Endothelial cell of umbilical vein (primary cell): Measurements from ENCODE around the gene SYT17. TPM values are rescaled to one million over a fixed set of nuclear protein-coding genes. Genes with fewer than 3 reads are reported as not detected.

Experiments used
- BruUV-seq: library from RNA; stranded (reverse); fragments of 400-500 nt; replicated peaks from 2 replicates; lab custom pipeline; 2021; lab: Mats Ljungman, UMichigan
- CTCF ChIA-PET: fragments of 300-600, 350-600 bp; sonication (Branson Sonifier 250); formaldehyde crosslinking; loops from one replicate; lab custom pipeline; 2021; ENCODE audit warnings: antibody characterized with exemption, inconsistent platforms; lab: Charles Lee
- POLR2A ChIA-PET: fragments of 300-600, 350-600 bp; sonication (Branson Sonifier 250); formaldehyde crosslinking; loops from one replicate; lab custom pipeline; 2021; ENCODE audit warnings: antibody characterized with exemption, inconsistent platforms; lab: Charles Lee
- DNase-seq: peaks from one replicate; pipeline ENCODE4 v3.0.0-alpha.2; 2011; ENCODE audit warnings: low read depth, low spot score
- FAIRE-seq: peaks from 2 replicates; lab custom pipeline; 2011; peaks lifted over from hg19 to GRCh38; lab: Jason Lieb, UNC
- H2AFZ ChIP-seq: 2 replicates; pipeline ENCODE4 v1.6.0; 2012; ENCODE audit warnings: low read depth, low read length, control low read depth, inconsistent platforms
- H3K27ac ChIP-seq: 2 replicates; pipeline ENCODE4 v1.5.1; 2011; ENCODE audit warnings: low read depth, mild to moderate bottlenecking, control low read depth, low read length, moderate library complexity; ENCODE audit not compliant: insufficient read depth
- H3K27me3 ChIP-seq, 2 experiments: 2 replicates each; pipeline versions ENCODE4 v1.6.0 to v1.6.1; 2011; ENCODE audit warnings: low read length in 2 of 2, mixed read lengths in 1 of 2; ENCODE audit not compliant: control insufficient read depth in 2 of 2, insufficient read depth in 2 of 2
- H3K36me3 ChIP-seq, 2 experiments: 2 replicates in 1 of 2; 3 replicates in 1 of 2; pipeline ENCODE4 v1.5.1; 2011; ENCODE audit warnings: low read length in 2 of 2, mild to moderate bottlenecking in 1 of 2, moderate library complexity in 1 of 2; ENCODE audit not compliant: control insufficient read depth in 2 of 2, insufficient read depth in 2 of 2; ENCODE audit errors: extremely low read depth in 1 of 2
- H3K4me1 ChIP-seq: 3 replicates; pipeline ENCODE4 v1.5.1; 2011; ENCODE audit warnings: mild to moderate bottlenecking, low read length; ENCODE audit not compliant: control insufficient read depth, insufficient read depth; ENCODE audit errors: extremely low read depth
- H3K4me2 ChIP-seq: 2 replicates; pipeline ENCODE4 v1.6.1; 2011; ENCODE audit warnings: low read length, control low read depth, mixed read lengths; ENCODE audit not compliant: insufficient read depth
- H3K4me3 ChIP-seq, 3 experiments: fragments of 200-600 bp in 1 of 3; sonication (generic), shearing (Covaris generic) in 1 of 3; replicated peaks in 1 of 3; 2 replicates each; pipeline ENCODE4 v1.5.1; 2011 to 2016; ENCODE audit warnings: control low read depth in 3 of 3, low read length in 3 of 3, mild to moderate bottlenecking in 2 of 3, inconsistent platforms in 1 of 3, low read depth in 1 of 3, moderate library complexity in 1 of 3; ENCODE audit not compliant: insufficient read depth in 1 of 3
- H3K79me2 ChIP-seq: 2 replicates; pipeline ENCODE4 v1.6.0; 2012; ENCODE audit warnings: low read length, inconsistent platforms; ENCODE audit not compliant: control insufficient read depth, insufficient read depth
- H3K9ac ChIP-seq: replicated peaks from 2 replicates; pipeline ENCODE3; 2011; ENCODE audit warnings: low read length, control low read depth; ENCODE audit not compliant: insufficient read depth; ENCODE audit errors: extremely low read depth
- H3K9me1 ChIP-seq: replicated peaks from 3 replicates; pipeline ENCODE4 v1.6.0; 2011; ENCODE audit warnings: mild to moderate bottlenecking, low read length; ENCODE audit not compliant: control insufficient read depth, insufficient read depth; ENCODE audit errors: extremely low read depth
- H3K9me3 ChIP-seq: replicated peaks from 2 replicates; pipeline ENCODE4 v1.5.1; 2012; ENCODE audit warnings: low read length, inconsistent platforms; ENCODE audit not compliant: control insufficient read depth, insufficient read depth
- H4K20me1 ChIP-seq: replicated peaks from 2 replicates; pipeline ENCODE3; 2011; ENCODE audit warnings: mild to moderate bottlenecking, low read length; ENCODE audit not compliant: control insufficient read depth, insufficient read depth; ENCODE audit errors: extremely low read depth
- CTCF ChIP-seq, 2 donors: IDR thresholded peaks; 1 replicate in 1 of 2; 2 replicates in 1 of 2; pipeline ENCODE4 v1.5.1; 2011; ENCODE audit warnings: low read length in 2 of 2, mild to moderate bottlenecking in 2 of 2, moderate library complexity in 2 of 2, control low read depth in 1 of 2, inconsistent platforms in 1 of 2, low read depth in 1 of 2; ENCODE audit not compliant: insufficient read depth in 1 of 2; ENCODE audit errors: extremely low read depth in 1 of 2
- EZH2 ChIP-seq: IDR thresholded peaks from 2 replicates; pipeline ENCODE4 v1.6.1; 2012; ENCODE audit warnings: borderline replicate concordance, low read depth, mild to moderate bottlenecking, moderate library complexity, low read length, inconsistent platforms; ENCODE audit not compliant: severe bottlenecking
- FOS ChIP-seq: IDR thresholded peaks from 2 replicates; pipeline ENCODE4 v1.6.1; 2011; ENCODE audit warnings: mild to moderate bottlenecking, low read length, moderate library complexity, borderline replicate concordance; ENCODE audit not compliant: insufficient read depth
- GATA2 ChIP-seq: IDR thresholded peaks from 2 replicates; pipeline ENCODE4 v1.7.0; 2011; ENCODE audit warnings: low read depth, mild to moderate bottlenecking, moderate library complexity, mixed read lengths, low read length; ENCODE audit not compliant: insufficient read length, insufficient read depth
- JUN ChIP-seq: IDR thresholded peaks from 2 replicates; pipeline ENCODE4 v1.6.1; 2011; ENCODE audit warnings: borderline replicate concordance, low read depth; ENCODE audit not compliant: insufficient read length, insufficient read depth
- MAX ChIP-seq: IDR thresholded peaks from 2 replicates; pipeline ENCODE4 v1.6.1; 2011; ENCODE audit not compliant: insufficient read depth, insufficient read length
- MYC ChIP-seq: IDR thresholded peaks from one replicate; pipeline ENCODE4 v1.6.1; 2011; ENCODE audit warnings: mild to moderate bottlenecking, low read depth, low read length
- POLR2A ChIP-seq: IDR thresholded peaks from 2 replicates; pipeline ENCODE4 v1.6.1; 2012; ENCODE audit warnings: low read depth, mild to moderate bottlenecking, control low read depth, low read length
- POLR2AphosphoS5 ChIP-seq: IDR thresholded peaks from 2 replicates; pipeline ENCODE4 v1.6.1; 2012; ENCODE audit warnings: low read depth, mild to moderate bottlenecking, control low read depth, low read length, moderate library complexity; ENCODE audit not compliant: insufficient read depth
- dilution Hi-C: fragments of 300-500 bp; cut with MboI; formaldehyde crosslinking; loops from one replicate; pipeline ENCODE4 v1.15.0; 2019; ENCODE audit warnings: low sequenced_read_pairs; ENCODE audit not compliant: extremely low pct_ligation_motif_present
- intact Hi-C: fragments of 100-400 bp; cut with micrococcal nuclease; formaldehyde crosslinking; loops from one replicate; pipeline ENCODE4 v1.10.0; 2022
- polyA plus RNA-seq, 4 experiments: library from polyadenylated mRNA; depleted of rRNA in 3 of 4; stranded (reverse) in 3 of 4; unstranded in 1 of 4; fragments of >200 nt; gene quantifications; 2 replicates each; pipeline versions ENCODE4 v1.2.1 to v1.2.3, GENCODE V29; 2011 to 2012; ENCODE audit warnings: missing spikeins in 1 of 4
- total RNA-seq: library from RNA; stranded (reverse); gene quantifications from 2 replicates; pipeline ENCODE4 v1.2.3, GENCODE V29; 2021

The SYT17 gene
- total and polyA plus RNA-seq, 2 donors (not counting 3 experiments of a cell fraction or from before 2014, with no cell fraction given) = 1.9 to 4.2 TPM

GRCh38 chr16:19225651-19226050 is 57.6 kb downstream of the SYT17 start:
- Histone ChIP-seq H3K79me2 (no peaks in the 10 kb centered on the region), H4K20me1 (no peaks in the 10 kb centered on the region), H3K9ac (no peak overlapping the region), H3K9me3 (no peaks in the 10 kb centered on the region), H3K4me1 (no peaks in the 10 kb centered on the region), H3K4me3 (no peak overlapping the region), H3K36me3 (no peaks in the 10 kb centered on the region), H2AFZ (no peak overlapping the region), H3K4me2 (no peak overlapping the region), H3K9me1 (no peaks in the 10 kb centered on the region), H3K27ac (no peak overlapping the region), H3K27me3 (no peaks in the 10 kb centered on the region)
- DNase-seq (no peak), FAIRE-seq (no peak)
- intact Hi-C loops (no loop called here), dilution Hi-C loops (no loop called here)
- TF ChIP-seq MYC = no peak
- TF ChIP-seq EZH2 = no peak
- TF ChIP-seq POLR2AphosphoS5 = no peak
- no peak for TF ChIP-seq GATA2
- no peak for TF ChIP-seq MAX
- TF ChIP-seq CTCF (IDR thresholded peaks at IDR 0.05; ENCODE audit: extremely low read depth in 1 of 2, insufficient read depth in 1 of 2, low read depth in 1 of 2, low read length in 2 of 2) = no peak
- no peak for TF ChIP-seq FOS
- TF ChIP-seq JUN = no peak
- no peak for TF ChIP-seq POLR2A
- ChIA-PET CTCF (no interaction called here), POLR2A (no interaction called here)
- BruUV-seq = no TSS peak
